Amygdala (tissue), 56 donors: ENCODE measurements around the gene PRDX1.
"Not testable (repeated sequence)": the region's sequence is repeated elsewhere in the genome, so short reads cannot be mapped to it uniquely, and the experiment has no call there.

Experiments
- DNase-seq, 56 donors: peaks; one replicate each; lab custom pipeline; 2025; lab: John Stamatoyannopoulos, UW

The PRDX1 gene

DNA sequence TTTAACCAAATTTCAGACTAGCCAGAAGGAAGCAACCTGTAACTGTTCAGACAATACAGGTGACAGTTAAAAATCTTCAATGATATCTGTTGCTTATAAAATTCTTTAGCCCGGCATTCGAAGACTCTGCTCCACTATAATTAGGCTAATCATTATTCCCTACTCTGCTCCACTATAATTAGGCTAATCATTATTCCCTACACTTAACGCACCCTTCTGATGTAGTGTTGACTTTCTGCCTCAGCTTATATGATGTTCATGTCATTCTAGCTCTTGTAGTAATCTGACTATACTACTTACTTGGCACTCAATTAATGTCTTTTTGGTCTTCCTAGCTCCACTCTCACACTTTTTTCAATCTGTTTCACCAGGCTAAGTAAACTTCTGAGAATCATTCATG is 44.0 kb downstream of the PRDX1 start:
- DNase-seq: no peak

- DNase-seq: not testable (repeated sequence)
Measured at GRCh38 chr1:45474194-45474593, 47.5 kb downstream of the PRDX1 start.

DNA sequence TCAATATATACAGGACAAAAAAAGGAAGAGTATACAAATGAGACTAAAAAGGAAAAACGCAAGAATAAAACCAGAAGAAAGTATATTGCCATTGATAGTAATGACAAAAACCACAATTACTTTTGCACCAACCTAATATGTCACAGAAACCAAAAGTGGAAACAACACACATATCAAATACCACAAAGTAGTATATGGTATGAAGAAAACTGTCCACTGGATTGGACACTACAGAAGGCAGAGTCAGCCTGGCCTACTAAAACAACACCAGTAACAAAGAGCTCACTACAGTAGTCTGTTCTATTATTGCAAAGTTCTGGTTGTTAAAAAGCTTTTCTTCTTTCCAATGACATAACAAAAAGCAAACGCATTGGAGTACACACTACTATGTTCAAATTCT is 48.4 kb downstream of the PRDX1 start:
- no peak for DNase-seq

- no peak for DNase-seq
Measured at GRCh38 chr1:45470306-45470798, 51.3 kb downstream of the PRDX1 start.

GRCh38 chr1:45467353-45467752 is 54.3 kb downstream of the PRDX1 start:
- DNase-seq: not testable (repeated sequence)

DNA sequence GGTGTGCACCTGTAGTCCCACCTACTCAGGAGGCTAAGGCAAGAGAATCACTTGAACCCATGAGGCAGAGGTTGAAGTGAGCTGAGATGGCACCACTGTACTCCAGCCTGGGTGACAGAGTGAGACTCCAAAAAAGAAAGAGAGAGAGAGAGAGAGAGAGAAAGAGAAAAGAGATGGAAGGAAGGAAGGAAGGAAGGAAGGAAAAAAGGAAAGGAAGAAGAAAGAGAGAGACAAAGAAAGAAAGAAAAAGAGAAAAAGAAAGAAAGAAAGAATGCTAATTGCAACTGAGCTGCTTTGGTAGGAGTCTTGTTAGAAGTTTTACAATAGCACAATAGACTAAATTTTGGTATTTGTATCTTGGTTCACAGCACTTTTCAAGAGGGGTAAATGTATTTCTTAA is 56.4 kb downstream of the PRDX1 start:
- no peak for DNase-seq
